Stimulated activated CD4-positive, alpha-beta T cell treated with anti-CD3 and anti-CD28 coated beads, Interleukin-2, amount 100 ng/mL, for 24 hours (primary cell): ENCODE measurements around the gene NLRP14.

Source experiments
- DNase-seq, 2 donors: peaks; one replicate each; pipeline ENCODE4 v3.0.0-alpha.2; 2020

NLRP14 gene

DNA sequence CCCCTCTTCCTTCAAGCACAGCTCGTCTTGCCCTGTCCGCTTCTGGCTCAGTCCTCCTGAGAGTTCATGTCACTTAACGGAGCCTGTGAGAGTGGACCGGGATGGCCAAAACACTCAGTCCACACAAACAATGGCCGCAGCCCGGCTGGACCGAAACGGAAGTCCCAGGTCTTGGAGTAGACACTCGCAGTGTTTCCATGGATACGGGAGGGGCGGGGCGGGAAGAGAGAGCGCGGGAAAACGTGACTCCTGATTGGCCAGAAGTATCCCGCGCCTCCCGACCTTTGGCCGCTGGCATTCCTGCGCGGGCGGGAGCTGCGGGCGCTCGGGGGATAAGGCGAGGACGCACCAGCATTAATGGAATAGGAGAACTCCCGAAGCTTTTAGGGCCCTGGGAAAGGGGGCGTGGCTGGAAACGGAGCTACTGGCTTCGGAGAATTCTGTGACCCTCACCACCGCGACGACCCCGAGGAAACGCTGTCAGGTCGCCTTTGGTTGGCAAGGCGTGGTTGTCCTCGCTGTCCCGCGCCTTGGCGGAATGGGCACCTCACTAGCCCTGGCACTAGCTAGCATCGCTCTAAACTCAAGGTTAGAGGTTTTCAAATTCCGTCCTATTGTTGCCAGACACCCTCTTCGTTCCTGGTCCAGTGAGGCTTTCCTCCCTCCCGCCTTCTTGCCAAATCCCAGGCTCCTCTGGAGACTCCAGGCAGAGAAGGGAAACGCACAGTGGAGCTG, at the start of gene NLRP14, which contains the start of gene ZNF214:
Gene NLRP14, plus strand, starts transcription at position 297 of the 735 bp plus-strand sequence. CDS start 18,108 bp downstream, outside the sequence.
Gene ZNF214, minus strand, starts transcription at position 164 of the 735 bp plus-strand sequence. CDS start 17,511 bp downstream, outside the sequence.
- DNase-seq = peak in 1 of 2 donors; percentile 10

DNA sequence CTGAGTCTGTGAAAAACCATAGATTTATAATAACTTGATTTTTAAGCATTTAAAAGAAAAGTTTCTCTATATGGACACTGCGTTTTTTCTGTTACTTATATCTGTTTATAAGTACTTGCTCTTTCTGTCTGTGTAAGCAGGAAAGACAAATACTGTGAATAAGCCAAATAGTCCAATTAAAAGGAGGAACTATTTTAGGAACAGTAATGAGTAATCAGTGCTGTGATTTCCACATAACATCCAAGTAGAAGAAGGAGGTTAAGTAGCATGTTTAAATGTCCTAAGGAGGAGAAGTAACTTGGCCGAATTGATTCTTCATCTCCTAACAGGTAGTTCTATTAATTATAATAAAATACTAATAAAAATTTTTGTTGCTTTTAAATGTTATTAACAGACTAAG, 40.9 kb upstream of the NLRP14 start:
- DNase-seq = no peak

GRCh38 chr11:6986487-6986886, 33.8 kb upstream of the NLRP14 start:
- DNase-seq = no peak

DNA sequence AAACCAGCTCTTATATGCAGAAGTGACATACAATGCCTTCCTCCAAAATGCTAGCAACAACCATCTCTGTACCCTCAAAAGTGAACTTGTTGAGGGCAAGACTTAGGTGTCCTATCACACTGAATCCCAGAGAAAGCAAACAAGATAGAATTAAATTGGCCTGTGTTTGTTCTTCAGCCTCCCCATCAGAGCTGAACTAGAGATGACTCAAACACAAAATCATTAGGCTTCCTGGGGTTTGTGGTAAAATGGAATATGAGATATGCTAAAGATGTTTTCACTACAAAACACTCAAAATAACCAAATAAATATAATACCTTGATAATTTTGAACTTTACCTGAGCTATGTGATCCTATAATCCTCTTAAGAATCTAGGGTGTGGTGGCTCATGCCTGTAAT, 31.8 kb upstream of the NLRP14 start:
- no peak for DNase-seq

DNA sequence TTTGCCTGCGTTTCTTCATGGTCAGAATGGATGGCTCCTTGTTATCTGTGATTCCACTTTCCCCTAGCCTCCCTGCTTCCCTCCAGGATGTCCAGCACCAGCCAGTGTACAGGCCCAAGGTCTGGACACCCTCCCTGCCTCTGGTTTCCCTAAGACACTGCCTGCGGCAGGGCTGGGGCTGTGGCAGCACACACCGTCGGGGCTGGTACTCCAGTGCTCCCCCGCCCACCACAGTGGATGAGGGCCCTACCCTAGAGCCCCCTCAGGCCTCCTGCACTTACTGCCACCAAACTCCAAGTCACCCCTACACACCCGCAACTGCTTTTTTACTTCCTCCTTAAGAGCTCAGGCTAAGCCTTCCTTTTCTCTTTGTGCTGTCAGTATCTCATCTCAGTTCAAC, 29.1 kb upstream of the NLRP14 start:
- no peak for DNase-seq

- no peak for DNase-seq
These were observed 28.3 kb upstream of the NLRP14 start for GRCh38 chr11:6992026-6992425.

- no peak for DNase-seq
These were observed 27.5 kb upstream of the NLRP14 start for GRCh38 chr11:6992457-6993417.

- no peak for DNase-seq
These were observed 24.6 kb upstream of the NLRP14 start for GRCh38 chr11:6995703-6996102.

GRCh38 chr11:7004482-7004881, 15.8 kb upstream of the NLRP14 start:
- DNase-seq = no peak

DNA sequence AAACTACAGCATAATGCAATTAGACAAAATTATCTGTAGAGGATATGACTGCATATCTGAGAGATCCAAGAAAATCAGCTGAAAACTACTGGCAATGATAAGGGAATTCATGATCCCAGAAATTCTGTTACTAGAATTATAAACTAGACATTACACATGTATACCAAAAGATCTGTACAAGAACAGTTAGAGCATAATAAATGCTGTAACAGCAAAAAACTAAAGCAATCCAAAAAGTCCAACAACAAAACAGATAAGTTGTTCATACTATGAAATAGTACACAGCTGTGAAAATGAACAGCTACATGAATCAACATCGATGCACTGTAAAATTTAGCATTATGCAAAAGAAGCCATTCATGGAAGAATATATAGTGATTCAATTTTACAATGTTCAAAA, 6.2 kb upstream of the NLRP14 start:
- no peak for DNase-seq

GRCh38 chr11:7016011-7016410, 4.3 kb upstream of the NLRP14 start:
- no peak for DNase-seq

DNA sequence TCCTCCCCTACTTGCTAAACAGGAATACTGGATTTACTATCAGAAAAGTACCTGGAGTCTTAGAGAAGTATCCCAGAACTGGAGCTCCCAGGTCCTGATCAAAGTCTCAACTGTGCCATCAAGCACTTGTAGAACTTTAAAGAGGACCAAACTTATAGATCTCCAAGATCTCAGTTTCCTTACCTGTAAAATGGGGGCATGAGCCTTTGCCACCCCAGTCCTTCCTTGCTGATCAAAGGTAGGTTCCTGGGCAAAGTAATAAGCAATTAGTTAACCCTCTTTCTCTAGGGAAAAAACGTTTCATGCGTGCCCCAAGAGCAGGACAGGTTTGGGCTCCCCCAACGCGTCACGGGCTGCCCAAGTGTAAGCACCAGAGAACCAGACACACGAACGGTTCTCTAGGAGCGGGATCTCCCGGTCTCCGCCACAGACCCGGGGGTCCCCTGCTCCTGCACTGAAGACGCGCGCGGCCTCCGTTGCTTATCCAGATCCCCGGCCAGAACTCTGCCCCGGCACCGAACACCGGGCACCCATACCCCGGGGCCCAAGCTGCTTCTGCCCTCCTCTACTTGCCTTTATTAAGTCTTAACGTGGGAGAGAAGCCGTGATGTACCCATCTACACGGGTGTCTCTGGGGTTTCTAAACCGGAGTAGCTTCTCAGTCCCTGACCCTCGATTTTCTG, 638 bp upstream of the NLRP14 start:
- no peak for DNase-seq

DNA sequence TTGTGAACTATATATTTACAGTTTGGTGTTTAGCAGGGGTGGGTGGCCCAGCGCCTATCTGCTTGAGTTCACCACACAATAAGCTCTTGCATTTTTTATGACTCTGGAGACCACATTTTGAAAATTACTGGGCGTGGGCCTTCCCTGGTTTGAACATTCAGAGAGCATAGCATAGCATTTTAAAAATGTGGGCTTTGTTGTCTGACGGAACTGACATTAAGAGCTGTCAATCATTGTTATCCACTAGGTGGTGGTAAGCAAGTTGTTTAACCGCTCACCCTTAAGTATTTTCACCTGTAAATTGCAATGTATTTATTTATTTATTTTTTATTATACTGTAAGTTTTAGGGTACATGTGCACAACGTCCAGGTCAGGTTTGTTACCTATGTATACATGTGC, 1.0 kb downstream of the NLRP14 start:
- DNase-seq = no peak

GRCh38 chr11:7028141-7028540, 7.9 kb downstream of the NLRP14 start:
- no peak for DNase-seq

DNA sequence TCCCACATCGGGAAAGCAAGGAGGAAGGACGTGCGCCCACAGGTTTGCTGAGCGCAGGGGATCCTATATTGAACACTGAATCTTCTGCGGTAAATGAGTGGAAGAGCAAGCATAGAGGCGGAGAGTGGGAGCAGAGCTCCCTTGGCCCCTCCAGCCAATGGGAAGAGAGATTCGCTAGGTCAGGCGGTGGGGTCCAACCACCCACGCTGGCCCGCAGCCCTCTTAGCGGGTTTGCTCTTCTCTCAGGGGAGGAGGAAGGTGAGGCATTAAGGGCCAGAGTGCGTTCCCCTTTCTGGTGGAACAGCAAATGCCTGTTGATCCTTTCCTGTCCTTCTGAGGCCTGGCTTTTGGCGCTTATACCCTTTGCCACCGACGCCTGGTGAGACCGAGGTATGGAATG, 10.6 kb downstream of the NLRP14 start:
- DNase-seq = no peak

GRCh38 chr11:7031471-7031871, 11.2 kb downstream of the NLRP14 start:
- no peak for DNase-seq

DNA sequence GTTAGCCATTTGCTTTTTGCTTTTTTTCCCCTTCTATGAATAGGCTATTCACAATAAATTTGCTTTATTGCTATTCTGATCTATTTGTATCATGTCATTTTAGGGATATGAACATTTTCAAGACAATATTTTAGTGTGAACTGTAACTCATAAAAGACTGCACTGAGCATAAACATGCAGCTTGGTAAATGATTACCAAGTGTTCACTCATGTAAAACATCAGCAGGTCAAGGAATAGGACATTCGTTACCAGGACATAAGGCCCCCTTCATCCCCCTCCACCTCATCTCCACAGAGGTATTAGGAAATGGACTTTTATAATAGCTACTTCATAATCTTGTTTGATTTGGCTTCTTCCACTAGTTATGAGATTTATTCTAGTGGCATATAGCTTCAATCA, 12.4 kb downstream of the NLRP14 start:
- no peak for DNase-seq

DNA sequence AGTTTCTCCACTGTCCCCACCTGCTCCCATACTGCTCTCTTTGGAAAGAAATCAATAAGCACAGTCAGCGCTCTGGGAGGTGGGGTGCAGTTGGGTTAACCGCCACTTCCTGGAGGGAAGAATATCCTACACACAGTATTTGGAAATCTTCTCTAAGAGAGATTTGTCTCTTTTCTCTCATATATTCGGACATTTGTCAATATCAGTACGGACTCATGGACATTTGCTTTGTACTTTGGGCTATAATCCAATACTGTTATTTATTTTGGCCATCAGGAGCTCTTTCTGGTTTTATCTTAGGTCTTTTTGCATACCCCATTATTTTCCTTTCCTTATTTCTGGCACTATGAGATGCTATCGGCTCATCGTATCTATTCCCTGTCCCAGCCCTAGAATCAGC, 13.7 kb downstream of the NLRP14 start:
- DNase-seq = no peak

GRCh38 chr11:7046474-7047175, 26.3 kb downstream of the NLRP14 start:
- no peak for DNase-seq

GRCh38 chr11:7050191-7050590, 29.9 kb downstream of the NLRP14 start:
- no peak for DNase-seq

DNA sequence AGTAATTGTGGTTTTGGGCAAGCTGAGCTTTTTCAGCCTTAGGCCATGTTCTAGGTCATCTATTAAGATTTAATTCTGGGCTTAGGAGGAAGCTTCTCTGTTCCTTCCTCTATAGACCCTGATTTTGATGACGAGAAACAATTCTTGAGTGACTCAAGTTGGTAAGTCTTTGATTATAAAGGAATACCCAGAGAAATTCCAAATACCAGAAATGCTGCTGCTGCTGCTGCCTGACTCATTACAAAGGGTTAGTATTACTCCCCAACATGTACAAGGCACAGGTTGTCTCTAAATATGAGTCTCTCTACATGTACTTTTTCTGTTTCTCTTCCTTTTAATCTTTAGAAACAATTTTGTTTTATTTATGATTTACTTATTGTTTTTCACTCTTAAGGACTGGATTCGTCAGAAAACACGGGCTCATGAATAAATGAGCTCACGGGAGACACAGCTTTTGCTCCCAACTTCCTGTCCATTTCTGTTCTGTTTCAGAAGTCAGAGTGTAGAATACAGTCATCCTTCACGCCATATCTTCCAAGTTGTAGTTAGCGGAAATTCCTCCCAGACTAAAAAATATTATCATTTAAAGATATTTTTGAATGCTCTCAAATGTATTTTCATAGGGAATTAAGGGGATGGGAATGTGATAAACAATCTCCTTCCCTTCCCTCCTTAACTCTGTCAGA, 36.7 kb downstream of the NLRP14 start:
- no peak for DNase-seq

DNA sequence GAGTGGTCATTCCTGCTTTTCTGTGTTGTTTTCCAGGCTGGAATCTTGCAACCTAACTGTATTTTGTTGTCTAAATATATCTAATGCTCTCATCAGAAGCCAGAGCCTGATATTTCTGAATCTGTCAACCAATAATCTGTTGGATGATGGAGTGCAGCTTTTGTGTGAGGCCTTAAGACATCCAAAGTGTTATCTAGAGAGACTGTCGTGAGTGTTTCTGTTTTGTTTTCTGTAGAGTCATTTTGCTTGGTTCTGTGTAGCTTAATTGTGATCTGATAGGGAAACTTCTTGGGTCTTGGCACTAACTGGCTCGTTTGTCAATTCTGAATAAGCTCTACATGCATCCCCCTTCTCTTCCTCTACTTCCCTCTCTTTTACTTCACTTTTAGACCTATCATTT, 37.4 kb downstream of the NLRP14 start:
- DNase-seq = no peak
